OCI-LY1 (cell line): Measurements from ENCODE around the gene RPS14.
A peak's percentile ranks its signal among the peaks of the same experiment; 100 is the strongest.

ENCODE experiments used
- H2AFZ ChIP-seq: fragments of 200-600 bp; sonication (generic), shearing (Covaris generic); 2 replicates; pipeline ENCODE4 v1.6.0; 2014; ENCODE audit warnings: antibody characterized with exemption, mild to moderate bottlenecking, low read length
- H3F3A ChIP-seq: fragments of 200-600 bp; sonication (generic), shearing (Covaris generic); 2 replicates; pipeline ENCODE4 v1.6.0; 2014; ENCODE audit warnings: mild to moderate bottlenecking, antibody characterized with exemption, low read length, moderate library complexity; ENCODE audit not compliant: insufficient read depth
- H3K27ac ChIP-seq: fragments of 200-600 bp; sonication (generic); 2 replicates; pipeline ENCODE4 v1.5.1; 2014; ENCODE audit warnings: low read length, mixed run types, mild to moderate bottlenecking, low read depth; ENCODE audit not compliant: poor library complexity, severe bottlenecking
- H3K27me3 ChIP-seq: fragments of 200-600 bp; sonication (generic); 2 replicates; pipeline ENCODE4 v1.6.0; 2014; ENCODE audit warnings: antibody characterized with exemption, mild to moderate bottlenecking, low read length, moderate library complexity; ENCODE audit not compliant: insufficient read depth
- H3K36me3 ChIP-seq: fragments of 200-600 bp; sonication (generic); 2 replicates; pipeline ENCODE4 v1.6.1; 2014; ENCODE audit warnings: mild to moderate bottlenecking, antibody characterized with exemption, low read length, moderate library complexity, mixed read lengths; ENCODE audit not compliant: insufficient read depth
- H3K4me1 ChIP-seq: fragments of 200-600 bp; sonication (generic); 2 replicates; pipeline ENCODE4 v1.5.1; 2014; ENCODE audit warnings: mild to moderate bottlenecking, low read length, moderate library complexity; ENCODE audit not compliant: insufficient read depth, severe bottlenecking
- H3K4me2 ChIP-seq: fragments of 200-600 bp; sonication (generic), shearing (Covaris generic); 2 replicates; pipeline ENCODE4 v1.6.1; 2014; ENCODE audit warnings: low read length
- H3K4me3 ChIP-seq: fragments of 200-600 bp; sonication (generic); 2 replicates; pipeline ENCODE4 v1.5.1; 2014; ENCODE audit warnings: low read length, low read depth, mild to moderate bottlenecking, mixed read lengths; ENCODE audit not compliant: poor library complexity, severe bottlenecking
- H3K79me2 ChIP-seq: fragments of 200-600 bp; shearing (Covaris generic); 2 replicates; pipeline ENCODE4 v1.6.1; 2016; ENCODE audit warnings: mixed run types, low read length, mixed read lengths; ENCODE audit not compliant: insufficient read depth
- H3K9ac ChIP-seq: fragments of 200-600 bp; sonication (generic), shearing (Covaris generic); 2 replicates; pipeline ENCODE4 v1.6.1; 2014; ENCODE audit warnings: mild to moderate bottlenecking, low read length, mixed read lengths
- H3K9me2 ChIP-seq: fragments of 200-600 bp; sonication (generic), shearing (Covaris generic); 2 replicates; pipeline ENCODE4 v1.6.1; 2014; ENCODE audit warnings: low read depth, mild to moderate bottlenecking, low read length, mixed read lengths
- H3K9me3 ChIP-seq: fragments of 200-600 bp; shearing (Covaris generic); 2 replicates; pipeline ENCODE4 v1.6.1; 2014; ENCODE audit warnings: low read length, mixed read lengths
- H4K20me1 ChIP-seq: fragments of 200-600 bp; sonication (generic), shearing (Covaris generic); 2 replicates; pipeline ENCODE4 v1.6.0; 2016; ENCODE audit warnings: mild to moderate bottlenecking, low read length; ENCODE audit not compliant: insufficient read depth
- CTCF ChIP-seq: fragments of 200-600 bp; sonication (generic), shearing (Covaris generic); IDR thresholded peaks from 2 replicates; pipeline ENCODE4 v1.5.1; 2017; ENCODE audit warnings: mild to moderate bottlenecking, antibody characterized with exemption, low read length, moderate library complexity, mixed read lengths
- EZH2 ChIP-seq: fragments of 200-600 bp; sonication (generic), shearing (Covaris generic); IDR thresholded peaks from 2 replicates; pipeline ENCODE4 v1.8.0; 2017; ENCODE audit warnings: borderline replicate concordance, mixed run types, mild to moderate bottlenecking, antibody characterized with exemption, low read length, moderate library complexity, mixed read lengths

RPS14 gene

GRCh38 chr5:150448952-150449516 is 505 bp downstream of the RPS14 start:
- TF ChIP-seq CTCF (no peak), EZH2 (no peak)
- Histone ChIP-seq H4K20me1 (no peaks in the 10 kb centered on the region), H3K9ac (peak overlapping the region; percentile 95), H3K4me3 (peak overlapping the region; percentile 91), H3K4me1 (peaks cover 24% of the 10 kb centered on the region), H3K9me3 (no peaks in the 10 kb centered on the region), H3K36me3 (peaks cover 53% of the 10 kb centered on the region), H3K79me2 (peaks cover 21% of the 10 kb centered on the region), H2AFZ (no peak overlapping the region), H3K27me3 (no peaks in the 10 kb centered on the region), H3F3A (no peaks in the 10 kb centered on the region), H3K4me2 (peak overlapping the region; percentile 84), H3K27ac (peak overlapping the region; percentile 96), H3K9me2 (no peaks in the 10 kb centered on the region)

GRCh38 chr5:150448334-150448733 is 1.2 kb downstream of the RPS14 start:
- Histone ChIP-seq H3K9me2 (no peaks in the 10 kb centered on the region), H3K4me1 (peaks cover 17% of the 10 kb centered on the region), H2AFZ (no peak overlapping the region), H3K27ac (peak overlapping the region; percentile 96), H3K4me3 (peak overlapping the region; percentile 91), H3K4me2 (peak overlapping the region; percentile 84), H3K36me3 (peaks cover 60% of the 10 kb centered on the region), H3K27me3 (no peaks in the 10 kb centered on the region), H4K20me1 (no peaks in the 10 kb centered on the region), H3K9ac (peak overlapping the region; percentile 95), H3F3A (no peaks in the 10 kb centered on the region; the same call in 1 of the 2 replicates), H3K79me2 (peaks cover 21% of the 10 kb centered on the region), H3K9me3 (no peaks in the 10 kb centered on the region)
- TF ChIP-seq EZH2 (no peak), CTCF (no peak)

- Histone ChIP-seq H3K27ac (no peak overlapping the region), H3K27me3 (no peaks in the 10 kb centered on the region), H3K4me2 (no peak overlapping the region), H3K9ac (no peak overlapping the region), H2AFZ (no peak overlapping the region), H3K79me2 (peaks cover 21% of the 10 kb centered on the region), H3F3A (peaks cover 3% of the 10 kb centered on the region; the same call in 1 of the 2 replicates), H3K9me2 (no peaks in the 10 kb centered on the region), H3K4me3 (peak overlapping the region; percentile 91), H3K36me3 (peaks cover 67% of the 10 kb centered on the region), H3K9me3 (no peaks in the 10 kb centered on the region), H3K4me1 (peaks cover 14% of the 10 kb centered on the region), H4K20me1 (no peaks in the 10 kb centered on the region)
- no peak for TF ChIP-seq EZH2
- TF ChIP-seq CTCF = no peak
Observed at GRCh38 chr5:150447188-150447587, 2.4 kb downstream of the RPS14 start.
